Left ventricle myocardium inferior (tissue), 1 donor: ENCODE results near the gene KRT83. TPM values are rescaled to one million over a fixed set of nuclear protein-coding genes. Genes with fewer than 3 reads are reported as not detected.

ENCODE experiments used
- DNase-seq: peaks from one replicate; pipeline ENCODE4 v3.0.0-alpha.2; 2020
- H3K27ac ChIP-seq: fragments of 200-600 bp; replicated peaks from 2 replicates; pipeline ENCODE4 v1.8.0; 2021
- H3K27me3 ChIP-seq: fragments of 200-600 bp; 2 replicates; pipeline ENCODE4 v1.8.0; 2021; ENCODE audit warnings: low read depth
- H3K36me3 ChIP-seq: fragments of 200-600 bp; 2 replicates; pipeline ENCODE4 v1.8.0; 2021
- H3K4me1 ChIP-seq: fragments of 200-600 bp; 2 replicates; pipeline ENCODE4 v1.8.0; 2021
- H3K4me3 ChIP-seq: fragments of 200-600 bp; 2 replicates; pipeline ENCODE4 v1.8.0; 2021; ENCODE audit warnings: mild to moderate bottlenecking, moderate library complexity
- H3K9me3 ChIP-seq: fragments of 200-600 bp; replicated peaks from 2 replicates; pipeline ENCODE4 v1.8.0; 2021
- CTCF ChIP-seq: fragments of 200-600 bp; IDR thresholded peaks from 2 replicates; pipeline ENCODE4 v1.8.0; 2021; ENCODE audit warnings: antibody characterized with exemption, mild to moderate bottlenecking, borderline replicate concordance
- intact Hi-C: fragments of 100-400 bp; cut with micrococcal nuclease; formaldehyde crosslinking; loops from one replicate; pipeline ENCODE4 v1.11.0; 2022
- total RNA-seq: library from RNA; stranded (reverse); fragmentation: NEBNext Ultra II Directional; extraction: Animal tissue kit (Norgen Biotek cat#: 25700); gene quantifications from one replicate; pipeline ENCODE4 v1.2.1, GENCODE V29; 2021
- donor health status: DM: no; HTN: yes; CAD: no; lungs with severe emphysema.

KRT83 gene
- total RNA-seq, 1 donor from 2014 or later = not detected

DNA sequence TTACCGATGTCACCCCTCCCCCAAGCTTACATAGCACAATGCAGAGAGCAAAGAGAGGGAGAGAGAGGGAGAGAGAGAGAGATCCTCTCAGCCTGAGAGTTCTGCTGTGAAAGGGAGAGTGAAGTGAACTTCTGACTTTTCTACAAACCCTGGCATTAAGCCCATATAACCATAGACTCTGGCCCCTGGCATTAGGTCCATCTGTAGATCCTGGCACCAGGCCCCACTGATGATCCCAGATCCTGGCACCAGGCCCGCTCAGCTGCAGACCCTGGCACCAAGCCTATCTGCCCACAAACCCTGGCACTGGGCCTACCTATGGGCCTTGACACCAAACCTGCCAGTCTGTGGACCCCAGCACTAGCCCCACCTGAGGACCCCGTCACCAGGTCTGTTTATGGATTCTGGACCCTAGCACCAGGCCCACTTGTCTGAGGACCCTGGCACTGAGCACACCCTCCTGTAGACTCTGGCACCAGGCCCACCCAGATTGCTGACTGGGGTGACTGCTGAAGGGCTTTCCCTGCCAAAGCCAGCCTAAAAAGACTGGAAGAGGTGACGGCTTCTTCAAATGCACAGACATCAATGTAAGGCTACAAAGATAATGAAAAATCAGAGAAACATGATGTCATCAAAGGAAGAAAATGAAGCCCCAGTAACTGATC is 14.5 kb upstream of the KRT83 start:
- peaks cover 42% of the 10 kb centered on the region for H3K27me3 ChIP-seq
- intact Hi-C loops = no loop called here
- H3K4me1 ChIP-seq = no peaks in the 10 kb centered on the region
- H3K4me3 ChIP-seq = no peak overlapping the region
- no peak for TF ChIP-seq CTCF
- peaks cover 29% of the 10 kb centered on the region for H3K9me3 ChIP-seq
- no peak for DNase-seq
- no peaks in the 10 kb centered on the region for H3K36me3 ChIP-seq
- H3K27ac ChIP-seq = no peak overlapping the region

DNA sequence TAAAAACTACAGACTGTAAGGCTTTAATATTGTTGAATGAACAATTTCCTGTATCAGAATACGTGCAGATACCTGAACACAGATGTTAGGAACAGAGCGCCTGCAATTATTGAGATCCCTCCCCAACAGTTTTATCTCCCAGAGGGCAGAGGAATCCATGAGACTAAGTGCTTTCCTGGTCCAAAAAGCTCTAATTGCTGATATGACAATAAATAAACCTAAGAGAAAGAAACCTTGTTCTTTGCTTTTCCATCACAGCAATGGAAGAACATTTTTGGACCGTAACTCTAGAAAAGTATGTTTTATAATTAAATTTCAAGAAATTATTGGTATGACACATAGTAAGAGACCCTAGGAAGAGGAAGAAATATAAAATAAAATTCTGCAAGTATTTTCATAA is 13.0 kb upstream of the KRT83 start:
- peaks cover 49% of the 10 kb centered on the region for H3K27me3 ChIP-seq
- H3K36me3 ChIP-seq = no peaks in the 10 kb centered on the region
- peaks cover 29% of the 10 kb centered on the region for H3K9me3 ChIP-seq
- intact Hi-C loops = no loop called here
- no peak for DNase-seq
- no peaks in the 10 kb centered on the region for H3K4me1 ChIP-seq
- no peak for TF ChIP-seq CTCF
- no peak overlapping the region for H3K4me3 ChIP-seq
- no peak overlapping the region for H3K27ac ChIP-seq

- H3K9me3 ChIP-seq = peaks cover 29% of the 10 kb centered on the region
- TF ChIP-seq CTCF = no peak
- H3K27me3 ChIP-seq = peaks cover 51% of the 10 kb centered on the region
- no peak overlapping the region for H3K27ac ChIP-seq
- no peaks in the 10 kb centered on the region for H3K36me3 ChIP-seq
- H3K4me1 ChIP-seq = no peaks in the 10 kb centered on the region
- H3K4me3 ChIP-seq = no peak overlapping the region
- intact Hi-C loops = no loop called here
- no peak for DNase-seq
Observed at GRCh38 chr12:52333321-52333720, 12.1 kb upstream of the KRT83 start.

DNA sequence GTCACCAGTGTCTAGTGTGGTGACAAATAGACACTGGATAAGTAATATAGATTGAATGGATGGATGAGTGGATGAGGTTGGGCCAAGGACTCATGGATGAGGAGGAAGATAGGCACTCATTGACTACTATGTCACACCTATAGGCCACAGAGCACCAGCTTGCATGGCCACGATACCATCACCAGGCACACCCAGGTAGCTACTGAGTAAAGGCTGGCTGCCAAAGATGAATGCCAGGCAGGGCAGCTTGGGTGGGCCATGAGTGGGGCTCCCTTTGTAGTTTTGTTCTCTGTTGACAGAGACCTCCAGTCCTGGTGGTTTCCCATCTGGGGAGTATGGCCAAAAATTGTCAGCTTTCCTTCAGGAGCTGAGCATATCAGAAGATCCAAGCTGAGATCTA is 11.2 kb upstream of the KRT83 start:
- Histone ChIP-seq H3K36me3 (no peaks in the 10 kb centered on the region), H3K27me3 (peaks cover 58% of the 10 kb centered on the region), H3K9me3 (peaks cover 24% of the 10 kb centered on the region), H3K4me1 (no peaks in the 10 kb centered on the region), H3K4me3 (no peak overlapping the region), H3K27ac (no peak overlapping the region)
- no peak for DNase-seq
- TF ChIP-seq CTCF = no peak
- intact Hi-C loops = no loop called here

DNA sequence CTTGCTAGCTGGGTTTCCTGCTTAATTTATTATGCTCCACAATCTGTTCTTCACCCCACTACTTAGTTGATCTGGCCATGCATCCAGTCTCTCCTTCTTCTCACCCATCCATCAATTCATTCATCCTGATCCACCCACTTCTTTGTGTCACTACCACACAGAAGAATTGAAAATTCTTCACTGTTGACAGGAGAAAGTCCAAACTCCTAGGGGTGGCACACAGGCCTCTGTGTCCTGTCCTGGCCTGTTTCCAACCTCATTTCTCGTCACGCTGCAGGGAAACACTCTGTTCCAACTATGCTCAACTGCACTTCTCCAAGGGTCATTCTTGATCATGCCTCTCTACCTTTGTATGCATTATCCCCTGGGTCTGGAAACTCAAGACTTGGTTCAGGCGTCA is 10.6 kb upstream of the KRT83 start:
- H3K4me3 ChIP-seq = no peak overlapping the region
- TF ChIP-seq CTCF = no peak
- H3K9me3 ChIP-seq = peaks cover 18% of the 10 kb centered on the region
- H3K4me1 ChIP-seq = no peaks in the 10 kb centered on the region
- no peak overlapping the region for H3K27ac ChIP-seq
- no peak for DNase-seq
- H3K27me3 ChIP-seq = peaks cover 64% of the 10 kb centered on the region
- no peaks in the 10 kb centered on the region for H3K36me3 ChIP-seq
- intact Hi-C loops = no loop called here
